ENCODE data around the gene TFAP2E. TPM values are rescaled to one million over a fixed set of nuclear protein-coding genes. Genes with fewer than 3 reads are reported as not detected.

Gene TFAP2E
- total and polyA plus RNA-seq, 8 donors = 0.37 to 44.3 (median 1.8) TPM; not detected in 3

GRCh38 chr1:35594005-35594760, 21.1 kb downstream of the TFAP2E start:
- Histone ChIP-seq H3K27me3 (no peaks in the 10 kb centered on the region), H3K4me1 (no peaks in the 10 kb centered on the region), H3K4me3 (no peak overlapping the region), H3K9me3 (no peaks in the 10 kb centered on the region), H3K36me3 (peaks cover 0 to 33% (median 12%) of the 10 kb centered on the region in 4 donors), H3K27ac (no peak overlapping the region)
- WGBS, 5 donors = 92 to 96% (median 95%) methylated on average over 9 of the region's 9 CpGs
- TF ChIP-seq POLR2A (IDR thresholded peaks at IDR 0.05) (no peak), CTCF (IDR thresholded peaks at IDR 0.05) (no peak), EP300 (IDR thresholded peaks at IDR 0.05) (no peak), POLR2AphosphoS5 (IDR thresholded peaks at IDR 0.05) (no peak)
- intact Hi-C loops (cut with DNase I; ENCODE audit: low total_unique reads) = no loop called here
- DNase-seq = no peak

GRCh38 chr1:35595684-35596083, 22.6 kb downstream of the TFAP2E start:
- TF ChIP-seq POLR2AphosphoS5 (IDR thresholded peaks at IDR 0.05) (no peak), EP300 (IDR thresholded peaks at IDR 0.05) (no peak), CTCF (IDR thresholded peaks at IDR 0.05) (no peak), POLR2A (IDR thresholded peaks at IDR 0.05) (no peak)
- no peak for DNase-seq
- H3K27ac ChIP-seq = no peak overlapping the region
- 87 to 95% (median 94%) methylated on average over 7 of the region's 7 CpGs for WGBS, 5 donors
- H3K27me3 ChIP-seq = no peaks in the 10 kb centered on the region
- no peaks in the 10 kb centered on the region for H3K9me3 ChIP-seq
- H3K4me3 ChIP-seq = no peak overlapping the region
- peaks cover 0 to 38% (median 23%) of the 10 kb centered on the region in 4 donors for H3K36me3 ChIP-seq
- intact Hi-C loops (cut with DNase I; ENCODE audit: low total_unique reads) = no loop called here
- no peaks in the 10 kb centered on the region for H3K4me1 ChIP-seq

GRCh38 chr1:35597870-35598269, 24.8 kb downstream of the TFAP2E start:
- H3K36me3 ChIP-seq = peaks cover 18 to 50% (median 39%) of the 10 kb centered on the region in 4 donors
- intact Hi-C loops (cut with DNase I; ENCODE audit: low total_unique reads) = no loop called here
- no peak overlapping the region for H3K27ac ChIP-seq
- H3K27me3 ChIP-seq = no peaks in the 10 kb centered on the region
- TF ChIP-seq POLR2A (IDR thresholded peaks at IDR 0.05) (no peak), EP300 (IDR thresholded peaks at IDR 0.05) (no peak), CTCF (IDR thresholded peaks at IDR 0.05) (no peak), POLR2AphosphoS5 (IDR thresholded peaks at IDR 0.05) (no peak)
- DNase-seq = no peak
- 85 to 89% (median 88%) methylated on average over 5 of the region's 5 CpGs for WGBS, 5 donors
- H3K4me3 ChIP-seq = no peak overlapping the region
- H3K9me3 ChIP-seq = no peaks in the 10 kb centered on the region
- H3K4me1 ChIP-seq = no peaks in the 10 kb centered on the region

GRCh38 chr1:35598895-35599294, 25.8 kb downstream of the TFAP2E start:
- TF ChIP-seq EP300 (IDR thresholded peaks at IDR 0.05) (no peak), POLR2A (IDR thresholded peaks at IDR 0.05) (no peak), POLR2AphosphoS5 (IDR thresholded peaks at IDR 0.05) (no peak), CTCF (IDR thresholded peaks at IDR 0.05) (no peak)
- no peaks in the 10 kb centered on the region for H3K27me3 ChIP-seq
- no peak overlapping the region for H3K27ac ChIP-seq
- H3K9me3 ChIP-seq = no peaks in the 10 kb centered on the region
- H3K36me3 ChIP-seq = peaks cover 27 to 61% (median 49%) of the 10 kb centered on the region in 4 donors
- H3K4me3 ChIP-seq = no peak overlapping the region
- no peaks in the 10 kb centered on the region for H3K4me1 ChIP-seq
- 64 to 77% (median 67%) methylated on average over 2 of the region's 2 CpGs for WGBS, 5 donors
- intact Hi-C loops (cut with DNase I; ENCODE audit: low total_unique reads) = no loop called here
- DNase-seq = no peak

Data from stomach (tissue), 9 donors.